ENCODE data around the gene SLC17A7.

Gene SLC17A7

GRCh38 chr19:49408816-49409440 is 32.4 kb downstream of the SLC17A7 start:
- DNase-seq (ENCODE audit: low spot score): no peak

- no peak for DNase-seq (ENCODE audit: low spot score)
Measured at GRCh38 chr19:49407482-49408015, 33.8 kb downstream of the SLC17A7 start.

- DNase-seq (ENCODE audit: low spot score): no peak
Measured at GRCh38 chr19:49407079-49407478, 34.2 kb downstream of the SLC17A7 start.

GRCh38 chr19:49403404-49404187 is 37.7 kb downstream of the SLC17A7 start:
- DNase-seq (ENCODE audit: low spot score): no peak

- no peak for DNase-seq (ENCODE audit: low spot score)
Measured at GRCh38 chr19:49400029-49400428, 41.3 kb downstream of the SLC17A7 start.

GRCh38 chr19:49398931-49399330 is 42.4 kb downstream of the SLC17A7 start:
- DNase-seq (ENCODE audit: low spot score): no peak

GRCh38 chr19:49398001-49398615 is 43.2 kb downstream of the SLC17A7 start:
- DNase-seq (ENCODE audit: low spot score): no peak

GRCh38 chr19:49396738-49397505 is 44.4 kb downstream of the SLC17A7 start:
- no peak for DNase-seq (ENCODE audit: low spot score)

GRCh38 chr19:49395581-49396407 is 45.5 kb downstream of the SLC17A7 start:
- DNase-seq (ENCODE audit: low spot score): no peak

GRCh38 chr19:49393881-49394280 is 47.4 kb downstream of the SLC17A7 start:
- no peak for DNase-seq (ENCODE audit: low spot score)

GRCh38 chr19:49391581-49392399 is 49.5 kb downstream of the SLC17A7 start:
- peak; percentile 41 for DNase-seq (ENCODE audit: low spot score)

GRCh38 chr19:49390929-49391359 is 50.4 kb downstream of the SLC17A7 start:
- no peak for DNase-seq (ENCODE audit: low spot score)

- no peak for DNase-seq (ENCODE audit: low spot score)
Measured at GRCh38 chr19:49390131-49390928, 51.0 kb downstream of the SLC17A7 start.

- DNase-seq (ENCODE audit: low spot score): no peak
Measured at GRCh38 chr19:49389406-49389805, 51.9 kb downstream of the SLC17A7 start.

GRCh38 chr19:49387936-49388372 is 53.4 kb downstream of the SLC17A7 start, which contains the start of gene KASH5:
KASH5 (plus strand) TSS chr19:49388249; CDS start chr19:49390884, 2,635 bp downstream.
- DNase-seq (ENCODE audit: low spot score): no peak

GRCh38 chr19:49383599-49383998 is 57.7 kb downstream of the SLC17A7 start:
- no peak for DNase-seq (ENCODE audit: low spot score)

GRCh38 chr19:49382639-49383038 is 58.7 kb downstream of the SLC17A7 start:
- DNase-seq (ENCODE audit: low spot score): no peak

- no peak for DNase-seq (ENCODE audit: low spot score)
Measured at GRCh38 chr19:49380391-49380790, 60.9 kb downstream of the SLC17A7 start.
